ENCODE measurements around the gene WSB1.

Gene WSB1

GRCh38 chr17:27355419-27355818 lies 61.5 kb downstream of the WSB1 start:
- H3K9me3 Mint-ChIP-seq = no peaks in the 10 kb centered on the region
- H3K27me3 Mint-ChIP-seq = no peaks in the 10 kb centered on the region
- intact Hi-C loops (cut with micrococcal nuclease) = loop anchor here (2.0 kb wide), 1 partner anchor 245 kb away; no protein-coding TSS in a partner anchor
- H3K4me3 Mint-ChIP-seq = no peak overlapping the region
- peaks cover 35% of the 10 kb centered on the region for H3K4me1 Mint-ChIP-seq (ENCODE audit: low read depth)
- peaks cover 7% of the 10 kb centered on the region for H3K36me3 Mint-ChIP-seq (ENCODE audit: low read depth)
- no peak overlapping the region for H3K27ac Mint-ChIP-seq

GRCh38 chr17:27356091-27356705 lies 62.3 kb downstream of the WSB1 start:
- intact Hi-C loops (cut with micrococcal nuclease) = no loop called here
- Mint-ChIP-seq H3K4me3 (no peak overlapping the region), H3K9me3 (no peaks in the 10 kb centered on the region), H3K4me1 (ENCODE audit: low read depth) (peaks cover 42% of the 10 kb centered on the region), H3K36me3 (ENCODE audit: low read depth) (peaks cover 7% of the 10 kb centered on the region), H3K27ac (no peak overlapping the region), H3K27me3 (no peaks in the 10 kb centered on the region)

- H3K27ac Mint-ChIP-seq = no peak overlapping the region
- intact Hi-C loops (cut with micrococcal nuclease) = no loop called here
- H3K36me3 Mint-ChIP-seq (ENCODE audit: low read depth) = peaks cover 7% of the 10 kb centered on the region
These were observed 63.3 kb downstream of the WSB1 start for GRCh38 chr17:27357236-27357635.

GRCh38 chr17:27360507-27360906 lies 66.6 kb downstream of the WSB1 start:
- Mint-ChIP-seq H3K4me1 (ENCODE audit: low read depth) (peaks cover 18% of the 10 kb centered on the region), H3K27ac (no peak overlapping the region), H3K9me3 (no peaks in the 10 kb centered on the region), H3K4me3 (no peak overlapping the region), H3K27me3 (peaks cover 3% of the 10 kb centered on the region), H3K36me3 (ENCODE audit: low read depth) (no peaks in the 10 kb centered on the region)
- intact Hi-C loops (cut with micrococcal nuclease) = no loop called here

More at GRCh38 chr17:27357236-27357635, 63.3 kb downstream of the WSB1 start:
- peaks cover 40% of the 10 kb centered on the region for H3K4me1 Mint-ChIP-seq (ENCODE audit: low read depth)
- H3K9me3 Mint-ChIP-seq = no peaks in the 10 kb centered on the region
- no peak overlapping the region for H3K4me3 Mint-ChIP-seq
- peaks cover 3% of the 10 kb centered on the region for H3K27me3 Mint-ChIP-seq

- Mint-ChIP-seq H3K27ac (peak overlapping the region; percentile 1), H3K27me3 (peaks cover 3% of the 10 kb centered on the region), H3K4me1 (ENCODE audit: low read depth) (peaks cover 18% of the 10 kb centered on the region), H3K4me3 (no peak overlapping the region), H3K36me3 (ENCODE audit: low read depth) (no peaks in the 10 kb centered on the region), H3K9me3 (no peaks in the 10 kb centered on the region)
- intact Hi-C loops (cut with micrococcal nuclease) = no loop called here
These were observed 67.8 kb downstream of the WSB1 start for GRCh38 chr17:27361695-27362094.

- intact Hi-C loops (cut with micrococcal nuclease) = no loop called here
- Mint-ChIP-seq H3K36me3 (ENCODE audit: low read depth) (peaks cover 1% of the 10 kb centered on the region), H3K9me3 (peaks cover 7% of the 10 kb centered on the region), H3K4me1 (ENCODE audit: low read depth) (peaks cover 18% of the 10 kb centered on the region), H3K27ac (no peak overlapping the region), H3K4me3 (no peak overlapping the region), H3K27me3 (peaks cover 3% of the 10 kb centered on the region)
These were observed 68.6 kb downstream of the WSB1 start for GRCh38 chr17:27362503-27362902.

GRCh38 chr17:27362909-27363308 lies 69.0 kb downstream of the WSB1 start:
- H3K4me1 Mint-ChIP-seq (ENCODE audit: low read depth) = peaks cover 18% of the 10 kb centered on the region
- H3K9me3 Mint-ChIP-seq = peaks cover 11% of the 10 kb centered on the region
- intact Hi-C loops (cut with micrococcal nuclease) = no loop called here
- peaks cover 6% of the 10 kb centered on the region for H3K36me3 Mint-ChIP-seq (ENCODE audit: low read depth)
- H3K4me3 Mint-ChIP-seq = no peak overlapping the region
- H3K27me3 Mint-ChIP-seq = peaks cover 6% of the 10 kb centered on the region
- no peak overlapping the region for H3K27ac Mint-ChIP-seq

GRCh38 chr17:27363326-27363725 lies 69.4 kb downstream of the WSB1 start:
- H3K4me1 Mint-ChIP-seq (ENCODE audit: low read depth) = peaks cover 18% of the 10 kb centered on the region
- H3K36me3 Mint-ChIP-seq (ENCODE audit: low read depth) = peaks cover 10% of the 10 kb centered on the region
- no peak overlapping the region for H3K27ac Mint-ChIP-seq

More at GRCh38 chr17:27363326-27363725, 69.4 kb downstream of the WSB1 start:
- intact Hi-C loops (cut with micrococcal nuclease) = no loop called here
- peaks cover 6% of the 10 kb centered on the region for H3K27me3 Mint-ChIP-seq
- H3K9me3 Mint-ChIP-seq = peaks cover 15% of the 10 kb centered on the region
- no peak overlapping the region for H3K4me3 Mint-ChIP-seq

Data from dendritic cell treated with granulocyte-macrophage colony-stimulating factor and Interleukin-4, amounts not matched to agents 40 ng/mL and 50 ng/mL, for 4 days (primary cell).